Measurements from ENCODE around the gene MMP15.

- TF ChIP-seq EZH2phosphoT487 (IDR thresholded peaks at IDR 0.05; ENCODE audit: borderline replicate concordance, low read depth) (no peak), CHD2 (IDR thresholded peaks at IDR 0.05; ENCODE audit: low read length, partially characterized antibody) (no peak), CTCF (IDR thresholded peaks at IDR 0.05) (no peak), SIN3A (IDR thresholded peaks at IDR 0.05; ENCODE audit: borderline replicate concordance, low read depth, low read length) (no peak), RFX5 (IDR thresholded peaks at IDR 0.05; ENCODE audit: low read length) (no peak), RAD21 (IDR thresholded peaks at IDR 0.05; ENCODE audit: low read length) (no peak), USF1 (IDR thresholded peaks at IDR 0.05; ENCODE audit: borderline replicate concordance, low read depth) (no peak), ELF1 (IDR thresholded peaks at IDR 0.05) (no peak), EP300 (IDR thresholded peaks at IDR 0.05; ENCODE audit: borderline replicate concordance in 1 of 2, low read depth in 1 of 2, low read length in 1 of 2) (no peak), TCF12 (IDR thresholded peaks at IDR 0.05) (no peak), NRF1 (IDR thresholded peaks at IDR 0.05; ENCODE audit: low read depth, low read length) (no peak)
These were observed 26.6 kb upstream of the MMP15 start for GRCh38 chr16:57998992-57999365.
